Right renal pelvis (tissue), 4 donors: ENCODE measurements around the gene IGSF9. TPM values are rescaled to one million over a fixed set of nuclear protein-coding genes. Genes with fewer than 3 reads are reported as not detected.
A peak's percentile ranks its signal among the peaks of the same experiment; 100 is the strongest.

Experiments
- DNase-seq, 4 donors: peaks; one replicate each; pipeline ENCODE4 v3.0.0-alpha.2; 2013; ENCODE audit warnings: low read depth in 4 of 4, low spot score in 3 of 4, missing footprints in 1 of 4
- polyA plus RNA-seq, 4 donors: library from polyadenylated mRNA; unstranded; fragments of 120-200 nt; gene quantifications; one replicate each; pipeline ENCODE4 v1.2.1, GENCODE V29; 2013; ENCODE audit not compliant: insufficient read length in 4 of 4

The IGSF9 gene
- polyA plus RNA-seq, 4 donors: 13.4 to 18.7 (median 15.5) TPM

DNA sequence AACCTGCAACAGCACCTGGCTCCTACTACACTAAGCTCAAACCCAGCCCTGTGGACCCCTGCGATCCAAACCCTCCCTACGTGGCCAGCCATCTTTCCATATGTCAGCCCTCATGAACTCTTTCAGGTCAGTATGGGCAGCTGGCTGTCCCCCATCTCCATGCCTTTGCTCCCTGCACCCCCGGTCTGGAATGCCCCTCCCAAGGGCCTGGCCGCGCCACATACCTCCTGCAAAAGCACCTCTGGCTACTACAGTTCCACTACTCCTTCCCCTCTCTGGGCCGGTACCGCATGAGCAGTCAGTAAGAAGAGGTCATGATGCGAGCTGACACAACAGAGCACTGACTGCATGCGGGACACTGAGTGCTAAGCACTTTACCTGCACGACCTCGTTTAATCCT, 10.1 kb downstream of the IGSF9 start:
- DNase-seq: no peak

DNA sequence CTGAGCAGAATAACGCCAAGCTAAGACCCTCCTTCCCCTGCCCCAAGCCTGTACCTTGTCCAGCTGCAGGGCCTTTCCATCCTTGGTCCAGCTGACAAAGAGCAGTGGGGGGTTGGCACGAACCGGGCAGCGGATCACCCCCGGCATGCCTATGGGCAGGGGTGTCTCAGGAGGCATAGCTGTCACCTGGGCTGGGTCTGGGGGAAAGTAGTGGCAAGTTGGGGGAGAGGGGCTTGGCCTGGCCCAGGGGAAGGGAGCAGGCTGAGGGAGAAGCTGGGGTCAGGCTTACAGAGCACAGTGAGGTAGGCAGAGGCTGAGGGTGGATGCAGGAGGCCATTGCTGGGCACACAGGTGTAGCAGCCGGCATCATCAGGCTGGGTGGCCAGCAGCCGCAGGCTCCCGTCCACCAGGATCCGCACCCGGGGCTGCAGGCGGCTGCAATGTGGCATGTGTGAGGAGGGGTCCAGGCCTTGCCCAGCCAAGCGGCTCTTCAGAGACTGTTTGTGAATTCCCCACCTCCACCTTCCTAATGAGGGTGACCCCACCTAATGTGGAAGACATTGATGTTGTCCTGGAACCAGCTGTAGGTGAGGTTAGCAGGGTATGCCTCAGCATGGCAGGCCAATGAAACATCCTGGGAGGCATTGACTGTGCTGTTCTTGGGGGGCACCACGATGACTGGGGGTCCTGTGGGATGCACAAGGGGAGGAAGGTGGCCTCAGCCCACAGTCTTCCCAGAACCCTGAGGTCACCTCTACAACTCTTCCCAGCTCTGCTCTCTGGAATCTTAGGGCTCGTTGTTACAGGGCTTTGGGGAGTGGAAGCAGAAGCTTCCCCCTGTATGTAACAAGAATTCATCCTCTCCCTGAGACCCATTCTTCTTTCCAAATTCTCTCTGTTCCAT, 11.0 kb downstream of the IGSF9 start:
- DNase-seq: no peak

DNA sequence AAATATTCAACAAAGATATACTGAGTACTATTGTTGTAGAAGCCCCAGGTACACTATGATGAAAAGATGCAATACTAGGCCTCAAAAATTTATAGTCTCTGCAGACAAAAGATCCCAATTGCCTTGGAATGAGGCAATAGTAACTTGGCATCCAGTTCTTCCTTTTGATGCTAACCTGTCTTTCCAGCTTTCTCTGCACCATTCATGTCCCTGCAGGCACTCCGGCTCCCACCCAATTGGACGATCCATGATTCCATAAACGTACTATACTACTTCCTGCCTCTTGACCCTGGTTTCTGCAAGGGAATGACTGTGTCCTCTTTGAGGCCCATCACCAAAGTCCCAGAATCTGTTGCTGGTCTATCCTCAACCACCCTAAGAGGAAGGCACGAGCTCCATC, 12.1 kb downstream of the IGSF9 start:
- no peak for DNase-seq

DNA sequence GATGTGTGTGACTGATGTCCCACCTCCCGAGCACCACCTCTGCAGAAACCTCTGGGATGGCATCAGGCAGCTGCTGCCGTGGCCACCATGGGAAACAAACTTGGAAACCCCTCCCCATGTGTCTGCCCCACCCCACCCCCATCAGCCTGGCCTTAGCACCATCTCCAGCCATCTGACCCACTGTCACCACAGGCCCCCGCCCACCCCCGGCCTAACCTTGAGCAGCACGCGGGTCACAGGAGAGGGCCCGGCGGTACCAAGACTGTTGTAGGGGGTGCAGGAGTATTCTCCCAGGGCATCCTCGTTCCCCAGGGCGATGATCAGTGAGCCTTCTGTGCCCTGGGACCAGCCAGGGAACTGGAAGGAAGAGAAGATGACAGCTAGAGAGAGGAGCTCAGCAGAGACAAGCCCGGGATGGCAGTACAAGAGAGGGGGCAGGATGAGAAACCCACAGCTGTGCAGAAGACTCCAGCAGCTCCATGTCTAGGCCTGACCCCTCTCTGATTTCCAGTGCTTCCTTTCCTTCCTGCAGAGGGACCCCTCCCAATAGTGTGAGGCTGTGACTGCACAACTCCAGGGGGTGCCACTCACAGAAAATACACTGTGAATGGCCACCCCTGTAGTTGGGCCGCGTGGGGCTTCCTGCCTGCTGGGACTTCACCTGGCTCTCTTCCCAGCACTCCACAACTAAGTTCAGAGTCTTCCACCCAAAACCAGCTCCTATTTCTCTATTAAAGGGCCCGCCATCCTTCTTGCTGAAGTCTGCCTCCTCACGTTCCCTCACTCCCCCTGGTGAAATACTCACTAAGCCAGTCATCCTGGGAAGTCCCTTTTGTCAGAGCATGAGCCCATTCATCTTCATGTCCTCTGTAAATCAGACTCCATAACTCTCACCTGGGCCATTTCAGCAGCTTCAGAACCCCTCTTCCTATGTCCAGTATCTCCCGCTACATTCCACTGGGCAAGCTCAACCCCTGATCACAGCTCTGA, 12.8 kb downstream of the IGSF9 start:
- DNase-seq: no peak

DNA sequence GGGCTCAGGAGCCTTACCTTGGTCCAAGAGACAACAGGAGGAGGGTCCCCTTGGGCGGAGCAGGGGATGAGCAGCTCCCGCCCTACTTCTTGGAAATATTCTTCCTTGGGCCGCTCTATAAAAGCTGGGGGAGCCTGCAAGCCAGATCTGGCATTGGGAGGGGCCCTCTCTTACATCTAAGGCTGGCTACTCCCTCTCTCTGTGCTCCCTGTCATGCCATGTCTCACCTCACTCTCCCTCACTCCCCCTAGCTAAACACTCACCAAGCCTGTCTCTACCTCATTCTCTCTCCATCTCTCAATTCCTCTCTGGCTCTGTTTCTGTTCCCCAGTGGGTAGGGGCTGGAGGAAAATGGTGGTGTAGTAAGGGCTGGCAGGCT, 13.6 kb downstream of the IGSF9 start:
- no peak for DNase-seq

DNA sequence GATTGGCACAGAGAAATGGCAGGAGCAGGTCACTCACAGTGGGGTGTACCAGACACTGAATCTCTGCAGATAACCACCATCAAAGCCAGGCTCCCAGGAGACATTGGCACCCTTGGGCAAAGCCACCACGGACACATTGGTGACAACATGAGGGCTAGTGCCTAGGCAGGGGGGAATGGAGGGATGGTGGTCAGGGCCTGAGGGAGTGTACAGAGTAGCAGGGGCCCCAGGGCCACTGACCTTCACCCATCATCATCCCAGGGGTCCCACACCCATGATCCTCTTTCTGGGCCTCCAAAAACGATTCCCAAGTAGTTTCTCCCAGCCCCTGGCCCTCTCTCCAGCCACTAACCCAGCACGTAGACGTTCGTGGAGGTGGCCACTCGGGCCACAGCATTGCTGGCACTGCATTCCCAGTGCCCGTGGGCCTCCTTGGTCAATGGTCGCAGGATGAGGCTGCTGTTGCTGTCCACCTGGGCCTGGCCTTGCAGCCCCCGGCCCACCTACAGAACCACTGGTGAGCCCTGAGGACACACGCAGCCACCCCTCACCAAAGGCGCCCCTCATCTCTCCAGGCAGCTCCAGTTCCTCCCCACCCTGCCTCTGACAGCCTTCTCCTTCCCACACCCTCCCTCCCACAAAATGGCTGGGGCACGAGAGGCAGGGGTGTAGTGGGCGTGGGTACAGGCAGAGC, 14.2 kb downstream of the IGSF9 start:
- no peak for DNase-seq

DNA sequence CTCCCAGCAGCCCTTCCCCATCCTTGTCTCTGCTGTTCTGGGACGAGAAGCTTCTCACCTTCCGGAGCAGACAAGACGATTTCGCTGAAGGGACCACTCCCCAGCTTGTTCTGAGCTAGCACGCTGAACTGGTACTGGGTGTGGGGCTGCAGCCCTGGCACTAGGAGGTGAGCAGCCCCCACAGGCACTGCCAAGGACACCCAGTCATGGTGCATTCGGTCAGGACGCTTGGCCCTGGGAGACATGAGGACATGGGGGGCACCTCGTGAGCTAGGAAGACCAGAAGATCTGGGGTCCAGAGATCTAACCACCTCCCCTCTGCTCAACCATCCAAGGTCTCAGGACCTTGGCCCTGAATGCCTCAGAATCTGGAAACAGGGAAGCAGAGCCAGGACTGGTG, 14.8 kb downstream of the IGSF9 start:
- no peak for DNase-seq

DNA sequence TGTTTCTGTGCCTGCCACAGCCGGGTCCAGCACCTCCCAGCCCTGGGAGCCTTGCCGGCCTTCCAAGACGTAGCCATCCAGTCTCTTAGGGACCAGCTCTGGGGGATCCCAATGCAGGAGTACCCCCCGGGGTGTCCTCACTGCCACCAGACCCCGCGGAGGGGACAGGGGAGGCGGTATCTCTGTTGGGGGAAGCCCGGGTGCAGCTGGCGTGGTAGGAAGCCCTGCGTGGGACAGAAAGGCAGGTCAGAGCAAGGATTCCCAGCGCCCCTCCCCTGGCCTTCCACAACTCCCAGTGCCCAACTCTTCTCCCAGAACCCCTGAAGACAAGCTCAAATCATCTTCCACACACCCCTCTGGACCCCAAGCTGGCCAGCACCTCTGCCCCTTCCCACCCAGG, 15.2 kb downstream of the IGSF9 start:
- DNase-seq: no peak

DNA sequence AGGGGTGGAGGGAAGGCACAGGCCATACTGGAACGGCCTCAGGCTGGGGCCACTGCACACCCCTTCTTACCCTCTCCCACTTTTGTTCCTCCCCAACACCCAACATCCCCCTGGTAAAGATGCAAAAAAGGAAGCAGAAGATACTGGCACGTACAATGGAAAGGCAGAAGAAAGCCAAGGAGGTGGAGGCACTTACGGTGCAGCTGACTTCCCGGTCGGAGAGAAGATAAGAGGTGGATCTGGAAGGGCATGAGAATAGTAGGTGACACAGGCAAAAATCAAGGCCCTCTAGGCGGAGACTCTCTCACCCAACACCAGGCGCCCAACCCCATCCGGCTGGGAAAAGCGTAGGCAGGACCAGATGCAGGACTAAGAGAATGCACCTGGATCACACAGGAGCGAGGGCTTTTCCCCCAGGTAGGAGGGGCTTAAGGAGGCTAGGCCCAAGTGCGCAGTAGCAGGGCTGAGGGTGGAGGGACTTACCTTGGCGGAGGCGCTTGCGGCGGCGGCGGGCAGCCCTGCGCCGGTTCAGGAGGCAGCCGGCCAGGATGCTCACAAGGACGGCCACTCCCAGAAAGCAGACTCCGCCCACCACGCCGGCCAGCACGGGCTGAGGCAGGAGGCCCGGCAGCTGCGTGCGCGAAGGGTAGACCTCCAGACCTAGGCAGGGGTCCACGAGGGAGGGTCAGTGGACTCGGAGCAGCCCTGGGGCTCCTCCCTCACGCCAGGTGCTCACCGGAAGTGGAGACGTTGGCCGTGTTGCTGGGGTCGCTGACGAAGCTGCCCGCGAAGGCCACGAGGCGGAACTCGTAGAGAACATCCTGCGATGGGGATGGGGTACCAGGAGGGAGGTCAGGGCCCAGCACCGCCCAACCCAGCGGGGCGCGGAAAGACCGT, 16.0 kb downstream of the IGSF9 start:
- DNase-seq: no peak

DNA sequence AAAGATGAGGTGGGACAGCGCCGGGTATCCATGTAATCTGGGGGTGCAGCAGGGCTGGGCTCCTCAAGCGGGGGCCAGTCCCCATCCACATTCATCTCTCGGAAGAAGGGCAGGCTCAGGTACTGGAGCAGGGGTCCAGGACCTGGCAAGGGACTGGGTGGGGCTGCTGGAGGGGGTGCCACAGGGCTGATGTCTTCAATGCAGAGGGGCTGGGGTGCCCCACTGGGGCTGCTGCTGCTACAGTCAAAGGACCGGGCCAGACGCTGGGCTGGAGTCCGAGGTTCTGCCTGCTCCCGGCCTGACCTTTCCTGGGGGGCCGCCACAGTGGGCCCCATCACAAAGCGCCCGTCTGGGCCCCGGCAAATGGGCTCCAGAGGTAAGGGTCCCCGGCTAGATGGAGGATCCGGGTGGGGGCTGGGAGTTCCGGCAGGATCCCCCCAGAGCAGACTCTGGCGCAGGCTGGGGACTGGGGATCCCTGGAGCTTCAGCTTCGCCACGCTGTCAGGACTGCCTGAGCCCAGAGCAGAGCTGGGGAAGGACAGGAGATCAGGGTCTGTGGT, 16.8 kb downstream of the IGSF9 start:
- DNase-seq: no peak

DNA sequence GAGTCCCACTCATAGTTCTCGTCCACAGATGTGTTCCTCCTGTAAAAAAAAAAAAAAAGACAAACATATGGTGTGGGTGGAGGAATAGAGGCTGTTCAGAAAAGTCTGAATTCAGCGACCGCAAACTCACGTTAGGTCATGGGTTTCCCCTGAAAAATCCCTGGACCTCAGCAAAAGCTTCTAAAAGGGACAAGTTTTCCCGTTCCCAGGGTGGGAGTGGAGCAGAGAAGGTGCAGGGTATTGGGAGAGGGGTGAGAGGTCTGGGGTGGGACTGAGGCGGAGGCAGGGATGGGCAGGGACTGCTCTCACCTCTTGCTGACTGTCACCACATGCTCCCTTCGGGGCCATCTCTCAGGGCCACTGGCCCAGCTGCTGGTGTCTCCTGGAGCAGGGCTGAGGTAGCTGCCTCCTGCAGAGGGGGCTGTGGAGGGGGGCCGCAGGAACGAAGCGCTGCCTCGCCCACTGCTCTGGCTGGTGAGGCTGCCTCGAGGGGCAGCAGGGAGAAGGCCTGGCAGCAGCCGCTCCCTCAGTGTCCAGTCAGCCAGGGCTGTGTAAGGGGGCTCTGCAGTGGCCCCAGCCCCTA, 17.5 kb downstream of the IGSF9 start:
- DNase-seq: no peak

DNA sequence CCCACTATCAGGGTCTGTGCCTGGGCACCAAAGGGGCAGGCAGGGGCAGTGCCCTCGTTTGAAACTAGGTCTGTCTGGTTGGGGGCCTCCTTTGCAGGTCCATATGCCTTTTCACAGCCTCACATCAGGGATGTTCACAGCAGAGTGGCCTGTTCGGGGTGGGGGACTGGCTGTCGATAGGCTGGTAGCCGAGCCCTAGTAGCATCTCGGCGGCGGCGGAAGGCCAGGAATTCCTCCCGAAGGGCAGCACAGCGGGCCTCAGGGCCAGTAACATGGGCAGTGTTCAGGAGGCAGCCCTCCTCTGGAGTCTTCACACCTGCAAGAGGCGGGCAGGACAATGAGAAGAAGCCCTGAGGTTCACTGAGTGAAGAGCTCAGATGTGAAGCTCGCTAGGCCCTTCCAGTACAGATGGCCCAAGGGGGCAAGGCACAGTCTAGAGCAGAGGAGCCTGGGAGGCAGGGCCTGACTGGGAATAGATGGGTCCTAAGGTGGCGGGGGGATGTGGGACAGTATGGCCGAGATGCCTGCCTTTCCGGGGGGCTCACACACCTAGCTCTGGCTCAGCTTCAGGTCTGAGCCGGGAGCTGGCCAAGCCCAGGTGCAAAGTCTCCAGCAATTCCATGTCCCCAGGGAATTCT, 18.1 kb downstream of the IGSF9 start:
- DNase-seq: no peak

DNA sequence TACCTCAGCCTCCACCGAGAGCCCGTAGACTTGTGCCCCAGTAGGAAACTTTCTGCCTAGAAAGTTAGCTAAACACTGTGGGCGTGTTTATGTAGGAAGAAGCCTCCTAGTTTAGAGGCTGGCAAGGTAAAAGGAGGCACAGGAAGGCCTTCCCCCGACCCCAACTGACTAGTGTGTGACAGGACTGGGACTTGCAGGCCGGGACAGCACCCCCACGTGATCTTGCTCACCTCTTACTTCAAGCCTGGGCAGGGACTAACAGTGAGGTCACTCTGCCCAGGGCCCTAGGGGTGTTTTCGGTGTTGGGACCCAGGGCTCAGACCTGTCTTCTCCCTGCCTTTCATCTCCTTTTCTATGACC, 19.7 kb downstream of the IGSF9 start:
- no peak for DNase-seq

DNA sequence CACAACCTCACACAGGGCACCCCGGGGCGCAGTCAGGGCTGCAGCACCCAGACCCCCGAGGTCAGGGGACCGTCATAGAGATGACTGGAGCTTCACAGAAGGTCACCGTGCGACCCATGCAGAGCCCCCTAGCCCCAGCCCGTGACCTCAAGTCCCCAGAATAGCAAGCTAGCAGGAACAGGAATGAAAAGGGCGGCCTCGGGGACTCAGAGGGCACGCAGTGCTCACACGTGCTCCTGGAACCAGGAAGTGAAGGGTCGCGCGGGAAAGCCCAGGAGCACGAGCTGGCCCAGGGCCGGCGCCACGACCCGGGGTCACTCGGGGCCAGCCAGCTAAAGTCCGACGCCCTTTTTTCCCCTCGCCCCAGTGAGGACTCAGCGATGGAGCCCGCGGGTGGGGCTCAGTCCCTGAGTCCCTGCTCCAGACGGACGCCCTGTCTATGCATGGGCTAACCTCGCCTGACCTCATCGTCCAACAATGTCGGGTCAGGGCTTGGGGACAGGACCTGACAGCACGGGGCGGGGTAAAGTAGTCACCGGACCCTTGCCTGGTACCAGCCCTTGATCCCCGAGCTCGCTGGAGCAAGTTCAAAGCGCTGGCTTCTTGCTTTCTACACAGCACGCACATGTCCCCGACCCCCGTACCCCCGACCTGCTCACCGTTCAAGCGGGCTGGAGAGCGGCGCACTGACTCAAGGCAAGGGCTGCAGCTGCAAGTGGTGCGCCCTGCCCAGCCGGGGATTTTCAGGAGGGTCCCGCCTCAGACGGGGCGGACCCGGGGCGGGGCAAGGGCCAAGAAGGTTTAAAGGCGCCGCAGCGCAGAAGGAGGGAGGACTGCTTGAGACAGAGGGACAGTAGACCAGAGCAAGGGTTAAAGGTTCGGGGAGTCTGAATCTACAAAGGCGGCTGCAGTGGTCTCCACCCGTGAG, 20.4 kb downstream of the IGSF9 start, which contains the start of gene TAGLN2:
TAGLN2 (minus strand) TSS at position 717 of the 928 bp plus-strand sequence. CDS start 4,998 bp downstream, outside the sequence.
- peak in 2 of 4 donors; percentile 76 to 80 for DNase-seq

DNA sequence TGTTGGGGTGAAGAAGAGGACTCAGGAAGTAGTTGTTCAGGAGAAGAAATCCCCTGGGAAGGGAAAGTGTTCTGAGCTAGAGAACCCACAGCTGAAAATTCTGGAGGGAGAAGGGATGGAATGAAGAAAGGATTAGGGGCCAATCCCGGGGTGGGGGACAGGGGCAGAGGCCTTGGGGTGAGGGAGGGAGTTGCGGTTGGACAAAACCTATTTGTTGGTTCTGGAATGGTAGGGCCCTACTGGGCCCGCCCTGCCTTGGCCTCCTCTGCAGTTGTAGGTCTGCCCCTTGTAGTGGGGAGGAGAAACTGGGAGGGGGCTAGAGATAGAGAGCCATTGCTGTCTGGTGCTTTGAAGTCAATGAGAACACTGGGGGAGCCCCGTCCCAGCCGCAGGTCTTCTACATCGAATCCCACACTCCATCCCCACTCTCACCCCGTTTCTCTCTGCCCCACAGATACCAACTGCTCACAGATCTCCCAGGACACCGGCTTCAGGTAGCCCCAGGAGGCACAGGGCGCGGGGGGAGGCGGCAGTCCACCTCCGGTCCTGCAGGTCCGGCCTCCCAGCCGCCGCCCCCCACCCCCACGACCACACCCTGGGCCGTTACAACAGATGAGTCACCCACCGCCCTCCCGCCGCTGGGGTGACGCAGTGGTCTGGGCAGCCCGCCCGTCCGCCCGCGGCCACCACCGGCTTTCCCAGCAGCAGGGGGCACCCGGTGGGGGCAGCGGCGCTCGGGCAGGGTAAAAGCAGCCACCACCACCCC, 21.2 kb downstream of the IGSF9 start:
- DNase-seq: no peak

DNA sequence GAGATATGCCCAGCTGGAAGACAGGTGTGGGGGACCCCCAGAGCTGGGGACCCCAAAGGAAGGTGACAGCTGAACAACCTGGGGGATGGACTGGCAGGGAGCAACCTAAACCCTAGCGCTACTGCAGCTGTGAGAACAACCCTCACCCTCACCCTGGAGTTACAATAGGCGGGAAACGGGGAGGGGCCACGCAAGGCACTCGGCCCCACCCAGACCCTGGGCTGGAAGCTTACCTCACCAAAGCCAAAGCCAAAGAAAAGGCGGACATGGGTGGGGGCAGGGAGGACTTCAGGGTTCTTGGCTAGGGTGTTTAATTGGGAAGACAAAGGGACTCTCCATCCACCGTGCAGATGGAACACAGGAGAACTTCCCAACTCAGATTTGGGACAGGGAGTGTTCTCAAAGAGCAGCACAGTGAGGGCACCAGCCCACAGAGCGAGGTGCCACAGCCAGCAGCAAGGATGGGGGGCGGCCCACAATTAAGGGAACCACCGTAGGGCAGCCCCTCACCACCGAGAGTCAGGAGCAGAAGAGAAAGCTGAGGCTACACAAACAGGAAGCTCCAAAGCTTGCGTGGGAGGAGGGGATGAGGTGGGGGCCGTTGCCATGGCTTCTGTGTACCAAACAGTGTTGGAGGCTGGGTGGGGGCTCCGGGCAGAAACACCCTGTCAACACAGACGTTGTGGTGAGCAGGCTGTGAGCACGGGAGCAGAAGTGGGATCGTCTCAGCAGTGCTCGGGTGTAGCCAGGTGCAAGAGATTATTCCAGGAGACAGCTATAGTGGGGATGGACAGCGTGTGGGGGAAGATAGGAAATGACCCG, 22.0 kb downstream of the IGSF9 start:
- DNase-seq: peak in 1 of 4 donors; percentile 63
